WERI-Rb-1 (cell line): Measurements from ENCODE around the gene ZNF174.
A peak's percentile ranks its signal among the peaks of the same experiment; 100 is the strongest.

Experiments used
- DNase-seq: peaks from one replicate; pipeline ENCODE4 v3.0.0-alpha.2; 2020
- H3K27ac ChIP-seq: fragments of 250-450 bp; sonication (Bioruptor Pico); 2 replicates; pipeline ENCODE4 v1.5.1; 2020; ENCODE audit warnings: mild to moderate bottlenecking, moderate library complexity
- H3K27me3 ChIP-seq: fragments of 250-450 bp; sonication (Bioruptor Pico); 2 replicates; pipeline ENCODE4 v1.5.1; 2021; ENCODE audit warnings: mild to moderate bottlenecking, low read depth, moderate library complexity; ENCODE audit not compliant: insufficient read depth, severe bottlenecking
- H3K36me3 ChIP-seq: fragments of 250-450 bp; sonication (Bioruptor Pico); 2 replicates; pipeline ENCODE4 v1.5.1; 2020; ENCODE audit warnings: mild to moderate bottlenecking, moderate library complexity
- H3K4me3 ChIP-seq: 2 replicates; pipeline ENCODE4 v1.5.1; 2011; ENCODE audit warnings: low read depth, mild to moderate bottlenecking, control low read depth, low read length
- H3K9me3 ChIP-seq: fragments of 250-450 bp; sonication (Bioruptor Pico); 2 replicates; pipeline ENCODE4 v1.5.1; 2021; ENCODE audit warnings: mild to moderate bottlenecking, moderate library complexity; ENCODE audit not compliant: severe bottlenecking
- TF ChIP-seq, protein P1 (sequence below): IDR thresholded peaks from 2 replicates; pipeline ENCODE4 v1.5.1; 2011; ENCODE audit warnings: low read depth, mild to moderate bottlenecking, control low read depth, inconsistent platforms, low read length

The ZNF174 gene

GRCh38 chr16:3388325-3388724 lies 12.7 kb upstream of the ZNF174 start:
- Histone ChIP-seq H3K27ac (no peak overlapping the region), H3K36me3 (peaks cover 48% of the 10 kb centered on the region), H3K9me3 (peaks cover 18% of the 10 kb centered on the region), H3K27me3 (no peaks in the 10 kb centered on the region), H3K4me3 (no peak overlapping the region)
- TF ChIP-seq, protein P1, sequence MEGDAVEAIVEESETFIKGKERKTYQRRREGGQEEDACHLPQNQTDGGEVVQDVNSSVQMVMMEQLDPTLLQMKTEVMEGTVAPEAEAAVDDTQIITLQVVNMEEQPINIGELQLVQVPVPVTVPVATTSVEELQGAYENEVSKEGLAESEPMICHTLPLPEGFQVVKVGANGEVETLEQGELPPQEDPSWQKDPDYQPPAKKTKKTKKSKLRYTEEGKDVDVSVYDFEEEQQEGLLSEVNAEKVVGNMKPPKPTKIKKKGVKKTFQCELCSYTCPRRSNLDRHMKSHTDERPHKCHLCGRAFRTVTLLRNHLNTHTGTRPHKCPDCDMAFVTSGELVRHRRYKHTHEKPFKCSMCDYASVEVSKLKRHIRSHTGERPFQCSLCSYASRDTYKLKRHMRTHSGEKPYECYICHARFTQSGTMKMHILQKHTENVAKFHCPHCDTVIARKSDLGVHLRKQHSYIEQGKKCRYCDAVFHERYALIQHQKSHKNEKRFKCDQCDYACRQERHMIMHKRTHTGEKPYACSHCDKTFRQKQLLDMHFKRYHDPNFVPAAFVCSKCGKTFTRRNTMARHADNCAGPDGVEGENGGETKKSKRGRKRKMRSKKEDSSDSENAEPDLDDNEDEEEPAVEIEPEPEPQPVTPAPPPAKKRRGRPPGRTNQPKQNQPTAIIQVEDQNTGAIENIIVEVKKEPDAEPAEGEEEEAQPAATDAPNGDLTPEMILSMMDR: no peak
- no peak for DNase-seq

DNA sequence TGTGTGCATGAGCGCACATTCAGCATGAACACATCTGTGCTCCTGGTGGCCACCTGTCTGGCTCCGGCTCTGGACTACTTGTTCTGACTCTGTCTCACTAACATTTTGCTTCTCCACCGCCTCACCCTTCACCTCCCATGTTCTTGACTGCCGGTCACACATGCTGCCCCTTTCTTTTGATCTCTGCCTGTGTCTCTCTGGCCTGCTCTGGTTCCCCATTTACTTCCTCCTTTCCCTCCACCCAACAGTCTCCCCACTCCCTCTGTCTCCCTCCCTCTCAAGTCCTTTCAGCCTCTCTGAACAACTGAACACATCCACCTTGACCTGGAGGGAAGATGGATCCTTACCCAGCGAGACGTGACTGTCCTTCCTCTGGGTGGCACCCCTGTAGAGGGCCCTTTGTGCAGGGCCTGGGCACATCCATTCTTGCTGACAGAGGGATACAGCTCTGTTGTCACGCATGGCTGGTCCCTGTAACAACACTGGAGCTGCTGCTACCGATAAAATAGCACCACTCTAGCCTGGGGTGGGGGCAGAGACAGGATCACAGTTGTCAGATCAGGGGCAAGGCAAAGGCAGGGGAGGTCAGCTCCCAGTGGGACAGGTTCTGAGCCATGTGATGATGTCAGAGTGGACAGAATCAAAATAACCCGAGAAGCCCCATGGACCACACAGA lies 11.2 kb upstream of the ZNF174 start:
- no peaks in the 10 kb centered on the region for H3K27me3 ChIP-seq
- peaks cover 48% of the 10 kb centered on the region for H3K36me3 ChIP-seq

GRCh38 chr16:3400446-3400778 lies 603 bp upstream of the ZNF174 start:
- no peak for DNase-seq
- Histone ChIP-seq H3K4me3 (peak overlapping the region; percentile 89), H3K27me3 (no peaks in the 10 kb centered on the region), H3K27ac (peak overlapping the region; percentile 46), H3K36me3 (peaks cover 50% of the 10 kb centered on the region), H3K9me3 (no peaks in the 10 kb centered on the region)
- TF ChIP-seq, protein P1: no peak

More for the DNA sequence above, 11.2 kb upstream of the ZNF174 start:
- H3K9me3 ChIP-seq: peaks cover 6% of the 10 kb centered on the region
- DNase-seq: no peak
- no peak overlapping the region for H3K27ac ChIP-seq
- TF ChIP-seq, protein P1: no peak
- H3K4me3 ChIP-seq: no peak overlapping the region

DNA sequence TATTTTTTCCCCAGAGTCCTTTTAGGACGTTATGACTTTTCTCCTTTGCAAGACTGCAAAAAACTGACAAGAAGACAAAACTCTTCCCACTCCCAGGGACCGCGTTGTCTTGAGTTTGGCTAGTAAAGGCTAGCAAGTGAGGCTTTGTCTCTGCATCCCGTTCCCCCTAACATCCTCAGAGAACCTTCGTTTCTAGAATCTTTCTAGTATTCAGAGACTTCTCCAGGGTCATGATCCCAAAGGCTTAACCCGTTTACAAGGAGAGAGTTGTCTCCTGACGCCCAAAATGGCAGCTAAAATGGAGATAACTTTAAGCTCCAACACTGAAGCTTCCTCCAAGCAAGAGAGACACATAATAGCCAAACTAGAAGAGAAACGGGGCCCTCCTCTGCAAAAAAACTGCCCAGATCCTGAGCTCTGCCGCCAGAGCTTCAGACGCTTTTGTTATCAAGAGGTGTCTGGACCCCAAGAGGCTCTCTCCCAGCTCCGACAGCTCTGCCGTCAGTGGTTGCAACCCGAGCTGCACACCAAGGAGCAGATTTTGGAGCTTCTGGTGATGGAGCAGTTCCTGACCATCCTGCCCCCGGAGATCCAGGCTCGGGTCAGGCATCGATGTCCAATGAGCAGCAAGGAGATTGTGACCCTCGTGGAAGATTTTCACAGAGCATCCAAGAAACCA lies 843 bp downstream of the ZNF174 start:
- TF ChIP-seq, protein P1: no peak
- Histone ChIP-seq H3K27ac (peak overlapping the region; percentile 68), H3K9me3 (peaks cover 11% of the 10 kb centered on the region), H3K36me3 (peaks cover 50% of the 10 kb centered on the region), H3K27me3 (no peaks in the 10 kb centered on the region), H3K4me3 (peak overlapping the region; percentile 89)
- no peak for DNase-seq

DNA sequence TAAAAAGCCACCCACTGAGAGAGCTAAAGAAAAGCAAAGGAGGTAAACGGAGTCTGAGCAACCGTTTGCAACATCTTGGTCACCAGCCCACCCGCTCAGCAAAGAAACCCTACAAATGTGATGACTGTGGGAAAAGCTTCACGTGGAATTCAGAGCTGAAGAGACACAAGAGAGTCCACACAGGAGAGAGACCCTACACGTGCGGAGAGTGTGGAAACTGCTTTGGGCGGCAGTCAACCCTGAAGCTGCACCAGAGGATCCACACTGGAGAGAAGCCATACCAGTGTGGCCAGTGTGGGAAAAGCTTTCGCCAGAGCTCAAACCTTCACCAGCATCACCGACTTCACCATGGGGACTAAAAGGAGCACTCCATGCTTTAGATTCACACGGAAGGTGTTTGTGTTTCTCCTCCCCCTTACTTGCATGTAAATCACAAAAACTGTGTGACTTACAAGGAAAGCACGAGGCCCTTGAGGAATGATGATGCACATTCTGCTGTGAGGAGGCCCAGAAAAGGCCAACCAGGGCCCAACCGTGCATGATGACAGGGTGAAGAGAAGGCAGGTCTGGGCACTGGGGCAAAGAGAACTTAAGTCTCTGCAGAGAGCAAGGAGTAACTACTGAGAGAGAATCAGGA lies 7.7 kb downstream of the ZNF174 start:
- TF ChIP-seq, protein P1: no peak
- peaks cover 32% of the 10 kb centered on the region for H3K9me3 ChIP-seq
- peaks cover 55% of the 10 kb centered on the region for H3K36me3 ChIP-seq
- no peak overlapping the region for H3K4me3 ChIP-seq
- no peak for DNase-seq
- H3K27ac ChIP-seq: no peak overlapping the region
- no peaks in the 10 kb centered on the region for H3K27me3 ChIP-seq
